GM06990 (cell line): ENCODE measurements around the gene NECAB2.

Experiments used
- DNase-seq: peaks from one replicate; pipeline ENCODE4 v3.0.0-alpha.2; 2011; ENCODE audit not compliant: insufficient read length; ENCODE audit errors: extremely low read depth
- H3K27me3 ChIP-seq: replicated peaks from 2 replicates; pipeline ENCODE4 v1.6.0; 2011; ENCODE audit warnings: low read length; ENCODE audit not compliant: control insufficient read depth, insufficient read depth
- H3K36me3 ChIP-seq: 2 replicates; pipeline ENCODE4 v1.5.1; 2011; ENCODE audit warnings: low read length; ENCODE audit not compliant: control insufficient read depth, insufficient read depth
- H3K4me3 ChIP-seq: replicated peaks from 2 replicates; pipeline ENCODE4 v1.5.1; 2011; ENCODE audit warnings: low read depth, mild to moderate bottlenecking, control low read depth, low read length
- CTCF ChIP-seq: IDR thresholded peaks from 2 replicates; pipeline ENCODE4 v1.5.1; 2011; ENCODE audit warnings: low read length, control low read depth, mild to moderate bottlenecking, inconsistent platforms; ENCODE audit not compliant: insufficient read depth, poor library complexity, severe bottlenecking

The NECAB2 gene

DNA sequence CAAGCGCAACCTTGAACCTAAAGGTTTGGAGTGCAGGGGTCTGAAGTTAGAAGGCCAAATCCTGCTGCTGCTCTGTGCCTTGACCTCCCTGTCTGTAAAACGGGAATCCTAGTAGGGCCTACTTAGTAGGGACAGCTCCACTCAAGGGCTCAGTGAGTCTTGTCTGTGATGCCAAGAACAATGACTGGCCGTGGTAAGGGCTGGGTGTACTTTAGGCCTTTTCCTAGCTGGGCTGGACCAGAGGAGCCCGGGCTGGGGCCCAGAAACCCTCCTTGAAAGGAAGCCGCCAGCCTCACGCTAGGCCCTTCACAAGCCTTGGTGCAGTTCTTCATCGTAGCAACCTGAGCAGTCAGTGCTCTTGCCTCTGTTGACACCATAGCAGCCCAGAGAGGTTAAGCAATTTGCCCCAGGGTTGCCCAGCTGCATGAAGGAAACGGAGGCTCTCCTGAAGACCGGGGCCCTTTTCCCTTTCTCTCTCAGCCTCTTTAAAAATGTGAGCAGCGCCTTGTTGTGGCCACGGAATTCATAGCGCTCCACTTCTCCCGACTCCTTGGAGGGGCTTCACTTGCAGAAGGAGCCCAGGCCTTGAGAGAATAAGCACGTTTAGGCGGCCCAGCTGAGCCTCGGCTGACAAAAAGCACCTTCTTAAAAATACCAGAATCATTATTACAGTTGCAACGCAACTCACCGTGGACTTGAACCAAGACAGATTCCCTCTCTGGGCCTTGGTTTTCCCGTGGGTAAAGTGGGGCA is 4.4 kb downstream of the NECAB2 start:
- H3K27me3 ChIP-seq = no peaks in the 10 kb centered on the region
- no peak for TF ChIP-seq CTCF
- H3K36me3 ChIP-seq = no peaks in the 10 kb centered on the region
- no peak overlapping the region for H3K4me3 ChIP-seq
- no peak for DNase-seq

- TF ChIP-seq CTCF = no peak
- Histone ChIP-seq H3K27me3 (no peaks in the 10 kb centered on the region), H3K36me3 (no peaks in the 10 kb centered on the region), H3K4me3 (no peak overlapping the region)
- no peak for DNase-seq
Measured at GRCh38 chr16:83973077-83973476, 5.0 kb downstream of the NECAB2 start.

GRCh38 chr16:83973581-83974385 is 5.7 kb downstream of the NECAB2 start:
- no peak for TF ChIP-seq CTCF
- DNase-seq = no peak
- H3K36me3 ChIP-seq = no peaks in the 10 kb centered on the region
- H3K4me3 ChIP-seq = no peak overlapping the region
- H3K27me3 ChIP-seq = no peaks in the 10 kb centered on the region

DNA sequence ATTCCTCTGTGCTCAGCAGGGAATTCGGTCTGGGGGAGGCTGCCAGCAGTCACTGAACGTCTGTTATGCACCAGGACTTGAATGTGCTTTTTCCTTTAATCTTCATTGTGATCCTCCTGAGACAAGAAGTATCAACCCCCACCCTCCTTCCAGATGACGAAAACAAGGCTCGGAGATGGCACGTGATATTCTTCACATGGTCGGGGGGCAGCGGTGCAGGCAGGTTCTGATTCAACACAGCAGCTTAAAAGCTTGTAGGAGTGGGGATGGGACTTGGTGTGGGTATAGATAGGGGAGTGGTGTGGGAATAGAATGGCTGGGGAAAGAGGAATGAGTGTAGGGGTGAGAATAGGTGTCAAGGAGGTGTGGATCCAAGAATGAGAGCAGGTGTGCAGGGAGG is 6.4 kb downstream of the NECAB2 start:
- H3K4me3 ChIP-seq = no peak overlapping the region
- no peaks in the 10 kb centered on the region for H3K36me3 ChIP-seq
- no peak for TF ChIP-seq CTCF
- DNase-seq = no peak
- H3K27me3 ChIP-seq = no peaks in the 10 kb centered on the region

GRCh38 chr16:83975590-83976260 is 7.7 kb downstream of the NECAB2 start:
- TF ChIP-seq CTCF = no peak
- no peak overlapping the region for H3K4me3 ChIP-seq
- H3K27me3 ChIP-seq = no peaks in the 10 kb centered on the region
- DNase-seq = no peak
- no peaks in the 10 kb centered on the region for H3K36me3 ChIP-seq
